K562 (cell line): Measurements from ENCODE around the gene CAPZA1. TPM values are rescaled to one million over a fixed set of nuclear protein-coding genes. Genes with fewer than 3 reads are reported as not detected.

Experiments used
- ADNP ChIP-seq: fragments of 200-800 bp; sonication (Bioruptor generic); IDR thresholded peaks from 2 replicates; pipeline ENCODE4 v1.6.1; 2016; ENCODE audit warnings: missing genetic modification characterization, missing compliant biosample characterization
- BRF1 ChIP-seq: IDR thresholded peaks from 3 replicates; pipeline ENCODE4 v1.6.1; 2011; ENCODE audit warnings: borderline replicate concordance, mild to moderate bottlenecking; ENCODE audit not compliant: insufficient read length; ENCODE audit errors: extremely low read depth
- CBX1 ChIP-seq: sonication (generic); IDR thresholded peaks from 2 replicates; pipeline ENCODE4 v1.6.1; 2016; ENCODE audit warnings: antibody characterized with exemption, low read depth, mild to moderate bottlenecking
- E2F8 ChIP-seq: fragments of 450-650 bp; IDR thresholded peaks from 2 replicates; pipeline ENCODE4 v1.7.1; 2018; ENCODE audit warnings: mild to moderate bottlenecking, low read depth; ENCODE audit not compliant: partially characterized antibody
- PHB ChIP-seq: fragments of 250-450 bp; sonication (Bioruptor Pico); IDR thresholded peaks from 2 replicates; pipeline ENCODE4 v1.5.0; 2021
- SMAD2 ChIP-seq: fragments of 150-350 bp; IDR thresholded peaks from 2 replicates; pipeline ENCODE4 v1.6.1; 2014; ENCODE audit warnings: low read depth, mild to moderate bottlenecking, low read length
- SPI1 ChIP-seq: IDR thresholded peaks from 2 replicates; pipeline ENCODE4 v1.6.1; 2011; ENCODE audit warnings: low read depth, low read length, control low read depth, borderline replicate concordance
- ZBTB9 ChIP-seq: fragments of 450-650 bp; formaldehyde crosslinking; IDR thresholded peaks from 2 replicates; pipeline ENCODE4 v1.4.0; 2020; ENCODE audit warnings: mild to moderate bottlenecking, moderate library complexity
- ZNF518B ChIP-seq: fragments of 250-450 bp; sonication (Bioruptor Pico); IDR thresholded peaks from 2 replicates; pipeline ENCODE4 v1.5.0; 2021; ENCODE audit warnings: mild to moderate bottlenecking, moderate library complexity
- polyA plus RNA-seq, 8 experiments: library from polyadenylated mRNA; depleted of rRNA in 4 of 8; stranded (reverse) in 5 of 8; unstranded in 3 of 8; fragments of >200 nt; fragmentation: Nextera tagmentation in 2 of 8; fragmentation: Illumina TruSeq in 1 of 8; extraction: Ambion mirVana in 2 of 8; extraction: Trizol in 1 of 8; gene quantifications; 2 replicates each; pipeline versions ENCODE4 v1.2.1 to v1.2.3, GENCODE V29; 2011 to 2014; ENCODE audit warnings: inconsistent platforms in 1 of 8, missing spikeins in 1 of 8
- total RNA-seq, 7 experiments: library from RNA; depleted of rRNA in 6 of 7; stranded (reverse); fragments of >200 nt in 6 of 7; fragmentation: Illumina TruSeq in 2 of 7; extraction: Trizol in 2 of 7; gene quantifications; 2 replicates each; pipeline versions ENCODE4 v1.2.1 to v1.2.3, GENCODE V29; 2011 to 2021; ENCODE audit warnings: low replicate concordance in 1 of 7
- TF ChIP-seq, protein P1 (sequence below): fragments of 150-350 bp; IDR thresholded peaks from 2 replicates; pipeline ENCODE4 v1.6.1; 2014; ENCODE audit warnings: low read depth, mild to moderate bottlenecking, low read length, borderline replicate concordance
- TF ChIP-seq, protein P2 (sequence below): fragments of 250-450 bp; sonication (Bioruptor Pico); IDR thresholded peaks from 2 replicates; pipeline ENCODE4 v1.5.0; 2020; ENCODE audit warnings: mild to moderate bottlenecking

The CAPZA1 gene
- total and polyA plus RNA-seq, 9 of the 15 experiments (the other 6 are each of a cell fraction or from before 2014, with no cell fraction given) = 237 to 1,020 (median 306) TPM

DNA sequence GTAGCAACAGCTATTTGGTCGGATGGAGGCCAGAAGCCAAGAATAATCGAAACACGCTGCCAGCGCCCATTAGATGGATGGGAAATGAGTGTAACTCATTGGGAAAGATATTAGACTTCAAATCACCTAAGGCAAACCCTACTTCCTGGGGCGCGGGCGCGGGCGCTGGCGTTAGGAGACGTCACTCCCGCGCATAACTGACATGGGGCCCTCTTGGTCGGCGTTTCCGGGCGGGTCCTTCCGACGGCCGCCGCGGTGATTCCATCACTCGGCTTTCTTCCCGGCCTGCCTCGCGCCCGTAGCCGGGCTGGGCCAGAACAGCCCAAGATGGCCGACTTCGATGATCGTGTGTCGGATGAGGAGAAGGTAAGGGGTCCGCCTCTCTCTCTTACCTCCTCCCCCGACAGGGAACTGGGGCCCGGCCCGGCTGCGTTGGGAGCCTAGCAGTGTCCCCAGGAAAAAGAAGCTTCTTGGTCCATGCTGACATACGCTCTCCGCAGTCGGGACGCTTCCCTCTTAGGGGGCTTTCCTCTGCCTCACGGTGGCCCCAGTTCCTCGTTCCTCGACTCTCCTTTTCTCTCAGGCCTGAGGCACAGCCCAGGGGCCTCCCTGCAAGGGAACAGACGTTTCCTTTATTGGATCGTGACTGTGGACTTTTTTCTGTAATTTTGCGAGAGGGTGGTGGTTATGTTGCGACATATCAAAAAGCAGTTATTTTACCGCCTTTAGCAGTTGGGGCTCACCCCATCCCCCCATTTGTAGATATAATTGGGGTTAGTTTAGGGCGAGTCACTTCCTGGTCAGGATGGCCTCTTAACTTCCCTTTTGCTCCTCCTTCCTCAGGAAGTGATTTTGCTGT is at the start of gene CAPZA1 (continued):
- TF ChIP-seq BRF1 (no peak), ADNP (tag) (no peak), SMAD2 (no peak), ZNF518B (no peak), E2F8 (peak; percentile 80), PHB (no peak; the same call in 1 of the 2 replicates), SPI1 (peak; percentile 81; the same call in 1 of the 2 replicates), ZBTB9 (CRISPR knock-in tag) (no peak), CBX1 (peak; percentile 61; the same call in 1 of the 2 replicates)
- TF ChIP-seq, protein P1, sequence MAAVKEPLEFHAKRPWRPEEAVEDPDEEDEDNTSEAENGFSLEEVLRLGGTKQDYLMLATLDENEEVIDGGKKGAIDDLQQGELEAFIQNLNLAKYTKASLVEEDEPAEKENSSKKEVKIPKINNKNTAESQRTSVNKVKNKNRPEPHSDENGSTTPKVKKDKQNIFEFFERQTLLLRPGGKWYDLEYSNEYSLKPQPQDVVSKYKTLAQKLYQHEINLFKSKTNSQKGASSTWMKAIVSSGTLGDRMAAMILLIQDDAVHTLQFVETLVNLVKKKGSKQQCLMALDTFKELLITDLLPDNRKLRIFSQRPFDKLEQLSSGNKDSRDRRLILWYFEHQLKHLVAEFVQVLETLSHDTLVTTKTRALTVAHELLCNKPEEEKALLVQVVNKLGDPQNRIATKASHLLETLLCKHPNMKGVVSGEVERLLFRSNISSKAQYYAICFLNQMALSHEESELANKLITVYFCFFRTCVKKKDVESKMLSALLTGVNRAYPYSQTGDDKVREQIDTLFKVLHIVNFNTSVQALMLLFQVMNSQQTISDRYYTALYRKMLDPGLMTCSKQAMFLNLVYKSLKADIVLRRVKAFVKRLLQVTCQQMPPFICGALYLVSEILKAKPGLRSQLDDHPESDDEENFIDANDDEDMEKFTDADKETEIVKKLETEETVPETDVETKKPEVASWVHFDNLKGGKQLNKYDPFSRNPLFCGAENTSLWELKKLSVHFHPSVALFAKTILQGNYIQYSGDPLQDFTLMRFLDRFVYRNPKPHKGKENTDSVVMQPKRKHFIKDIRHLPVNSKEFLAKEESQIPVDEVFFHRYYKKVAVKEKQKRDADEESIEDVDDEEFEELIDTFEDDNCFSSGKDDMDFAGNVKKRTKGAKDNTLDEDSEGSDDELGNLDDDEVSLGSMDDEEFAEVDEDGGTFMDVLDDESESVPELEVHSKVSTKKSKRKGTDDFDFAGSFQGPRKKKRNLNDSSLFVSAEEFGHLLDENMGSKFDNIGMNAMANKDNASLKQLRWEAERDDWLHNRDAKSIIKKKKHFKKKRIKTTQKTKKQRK = no peak
- TF ChIP-seq, protein P2, sequence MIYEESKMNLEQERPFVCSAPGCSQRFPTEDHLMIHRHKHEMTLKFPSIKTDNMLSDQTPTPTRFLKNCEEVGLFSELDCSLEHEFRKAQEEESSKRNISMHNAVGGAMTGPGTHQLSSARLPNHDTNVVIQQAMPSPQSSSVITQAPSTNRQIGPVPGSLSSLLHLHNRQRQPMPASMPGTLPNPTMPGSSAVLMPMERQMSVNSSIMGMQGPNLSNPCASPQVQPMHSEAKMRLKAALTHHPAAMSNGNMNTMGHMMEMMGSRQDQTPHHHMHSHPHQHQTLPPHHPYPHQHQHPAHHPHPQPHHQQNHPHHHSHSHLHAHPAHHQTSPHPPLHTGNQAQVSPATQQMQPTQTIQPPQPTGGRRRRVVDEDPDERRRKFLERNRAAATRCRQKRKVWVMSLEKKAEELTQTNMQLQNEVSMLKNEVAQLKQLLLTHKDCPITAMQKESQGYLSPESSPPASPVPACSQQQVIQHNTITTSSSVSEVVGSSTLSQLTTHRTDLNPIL (CRISPR knock-in tag) = 0 out of 2 replicates have a peak, but pooled peaks have one; percentile 39
